H9 (cell line): ENCODE data around the gene SPATA31E1. TPM values are rescaled to one million over a fixed set of nuclear protein-coding genes. Genes with fewer than 3 reads are reported as not detected.

Experiments used
- DNase-seq: peaks from one replicate; pipeline ENCODE4 v3.0.0-alpha.2; 2017
- H2AFZ ChIP-seq: one replicate; pipeline ENCODE4 v1.6.1; 2013; ENCODE audit warnings: mild to moderate bottlenecking, low read length, control low read depth, moderate library complexity
- H2AK5ac ChIP-seq: 2 replicates; pipeline ENCODE4 v1.6.1; 2013; ENCODE audit warnings: low read length, control low read depth, mixed read lengths; ENCODE audit not compliant: insufficient read length
- H2BK120ac ChIP-seq: one replicate; pipeline ENCODE4 v1.6.1; 2013; ENCODE audit warnings: low read depth, mild to moderate bottlenecking, low read length, control low read depth, inconsistent platforms; ENCODE audit not compliant: poor library complexity, severe bottlenecking
- H2BK12ac ChIP-seq: 2 replicates; pipeline ENCODE4 v1.6.1; 2013; ENCODE audit warnings: low read length, control low read depth, mixed read lengths, low read depth; ENCODE audit not compliant: insufficient read length
- H2BK15ac ChIP-seq: 2 replicates; pipeline ENCODE4 v1.6.1; 2013; ENCODE audit warnings: low read depth, low read length, control low read depth
- H2BK20ac ChIP-seq: one replicate; pipeline ENCODE4 v1.6.1; 2013; ENCODE audit warnings: low read depth, mild to moderate bottlenecking, low read length, control low read depth, inconsistent platforms; ENCODE audit not compliant: poor library complexity, severe bottlenecking
- H2BK5ac ChIP-seq: 2 replicates; pipeline ENCODE4 v1.6.1; 2013; ENCODE audit warnings: low read length, control low read depth, mixed read lengths; ENCODE audit not compliant: insufficient read length
- H3K14ac ChIP-seq: 2 replicates; pipeline ENCODE4 v1.6.1; 2013; ENCODE audit warnings: low read length, control low read depth; ENCODE audit not compliant: insufficient read depth
- H3K18ac ChIP-seq: 2 replicates; pipeline ENCODE4 v1.6.1; 2013; ENCODE audit warnings: low read depth, mild to moderate bottlenecking, mixed read lengths, low read length, control low read depth; ENCODE audit not compliant: insufficient read length
- H3K23ac ChIP-seq: 2 replicates; pipeline ENCODE4 v1.6.1; 2013; ENCODE audit warnings: low read length, control low read depth, mixed read lengths, low read depth; ENCODE audit not compliant: insufficient read length
- H3K23me2 ChIP-seq: 2 replicates; pipeline ENCODE4 v1.6.1; 2013; ENCODE audit warnings: low read depth, mild to moderate bottlenecking, mixed read lengths, low read length, control low read depth; ENCODE audit not compliant: insufficient read length, poor library complexity, severe bottlenecking
- H3K27ac ChIP-seq: 2 replicates; pipeline ENCODE4 v1.5.1; 2013; ENCODE audit warnings: low read length, control low read depth, mixed read lengths, low read depth; ENCODE audit not compliant: insufficient read length
- H3K27me3 ChIP-seq: 2 replicates; pipeline ENCODE4 v1.6.1; 2013; ENCODE audit warnings: low read length, control low read depth, inconsistent platforms; ENCODE audit not compliant: insufficient read depth
- H3K4ac ChIP-seq: 2 replicates; pipeline ENCODE4 v1.6.1; 2013; ENCODE audit warnings: low read depth, mild to moderate bottlenecking, control low read depth, inconsistent platforms, low read length, moderate library complexity
- H3K4me1 ChIP-seq: 2 replicates; pipeline ENCODE4 v1.6.1; 2013; ENCODE audit warnings: low read length, control low read depth, inconsistent platforms; ENCODE audit not compliant: insufficient read depth
- H3K4me2 ChIP-seq: 2 replicates; pipeline ENCODE4 v1.6.1; 2013; ENCODE audit warnings: low read length, control low read depth, mixed read lengths; ENCODE audit not compliant: insufficient read length, insufficient read depth
- H3K56ac ChIP-seq: 2 replicates; pipeline ENCODE4 v1.6.1; 2013; ENCODE audit warnings: low read depth, mild to moderate bottlenecking, mixed read lengths, low read length, control low read depth; ENCODE audit not compliant: insufficient read length
- H3K79me1 ChIP-seq: 2 replicates; pipeline ENCODE4 v1.6.1; 2013; ENCODE audit warnings: low read depth, mild to moderate bottlenecking, moderate library complexity, low read length, control low read depth, inconsistent platforms; ENCODE audit not compliant: insufficient read depth, poor library complexity, severe bottlenecking
- H3K79me2 ChIP-seq: 2 replicates; pipeline ENCODE4 v1.6.1; 2013; ENCODE audit warnings: low read length, control low read depth, inconsistent platforms; ENCODE audit not compliant: insufficient read depth
- H3K9ac ChIP-seq: 2 replicates; pipeline ENCODE4 v1.6.1; 2013; ENCODE audit warnings: low read length, control low read depth, mixed read lengths; ENCODE audit not compliant: insufficient read length; ENCODE audit errors: extremely low read depth
- H3K9me3 ChIP-seq: one replicate; pipeline ENCODE4 v1.6.1; 2013; ENCODE audit warnings: low read depth, low read length, inconsistent platforms; ENCODE audit not compliant: control insufficient read depth
- H3T11ph ChIP-seq: one replicate; pipeline ENCODE4 v1.6.1; 2013; ENCODE audit warnings: mild to moderate bottlenecking, low read length, control low read depth, inconsistent platforms
- H4K20me1 ChIP-seq: one replicate; pipeline ENCODE4 v1.6.1; 2013; ENCODE audit not compliant: control insufficient read depth, insufficient read length, insufficient read depth
- H4K5ac ChIP-seq: 2 replicates; pipeline ENCODE4 v1.6.1; 2013; ENCODE audit warnings: low read depth, mild to moderate bottlenecking, mixed read lengths, low read length, control low read depth; ENCODE audit not compliant: insufficient read length
- H4K8ac ChIP-seq: replicated peaks from 2 replicates; pipeline ENCODE4 v1.6.1; 2013; ENCODE audit warnings: low read length, control low read depth, mixed read lengths, low read depth; ENCODE audit not compliant: insufficient read length
- H4K91ac ChIP-seq: 2 replicates; pipeline ENCODE4 v1.6.1; 2013; ENCODE audit warnings: low read depth, mild to moderate bottlenecking, moderate library complexity, mixed read lengths, low read length, control low read depth; ENCODE audit not compliant: insufficient read length
- H3K27ac Mint-ChIP-seq, 3 experiments: 2 replicates in 2 of 3; 3 replicates in 1 of 3; pipeline ENCODE4 v1.8.0; 2020 to 2021; ENCODE audit warnings: mixed read lengths in 3 of 3, mild to moderate bottlenecking in 1 of 3, moderate library complexity in 1 of 3
- H3K27me3 Mint-ChIP-seq: 2 replicates; pipeline ENCODE4 v1.8.0; 2021; ENCODE audit warnings: low read depth, mild to moderate bottlenecking, moderate library complexity, mixed read lengths
- H3K36me3 Mint-ChIP-seq, 3 experiments: 2 replicates in 2 of 3; 3 replicates in 1 of 3; pipeline ENCODE4 v1.8.0; 2020 to 2021; ENCODE audit warnings: low read depth in 3 of 3, mixed read lengths in 3 of 3; ENCODE audit not compliant: insufficient read depth in 1 of 3
- H3K4me1 Mint-ChIP-seq, 2 experiments: 2 replicates each; pipeline ENCODE4 v1.8.0; 2020; ENCODE audit warnings: mixed read lengths in 2 of 2
- H3K4me3 Mint-ChIP-seq, 2 experiments: 2 replicates in 1 of 2; 3 replicates in 1 of 2; pipeline ENCODE4 v1.8.0; 2020 to 2021; ENCODE audit warnings: mild to moderate bottlenecking in 2 of 2, mixed read lengths in 2 of 2, moderate library complexity in 1 of 2
- H3K9me3 Mint-ChIP-seq, 2 experiments: 2 replicates in 1 of 2; 3 replicates in 1 of 2; pipeline ENCODE4 v1.8.0; 2020; ENCODE audit warnings: mild to moderate bottlenecking in 2 of 2, mixed read lengths in 2 of 2, moderate library complexity in 1 of 2
- WGBS: extraction: QIAGEN DNeasy Blood & Tissue Kit; methylation state at CpG from one replicate; pipeline ENCODE4 v1.1.7; 2013; ENCODE audit warnings: missing lambda C conversion rate, low lambda C conversion rate, mixed read lengths; ENCODE audit not compliant: insufficient read length; ENCODE audit errors: extremely low coverage; 5-methylcytosine and 5-hydroxymethylcytosine counted together
- long read RNA-seq: library from polyadenylated mRNA; unstranded; transcript quantifications from one replicate; pipeline ENCODE4 v2.0.0, GENCODE V29; 2020
- total RNA-seq: library from RNA; stranded (reverse); gene quantifications from 2 replicates; pipeline ENCODE4 v1.2.1, GENCODE V29; 2021
- TF ChIP-seq, protein P1 (sequence below): fragments of 200-600 bp; sonication (generic); conservative IDR thresholded peaks from 3 replicates; pipeline ENCODE4 v1.8.0; 2021; ENCODE audit warnings: antibody characterized with exemption, mild to moderate bottlenecking

The SPATA31E1 gene
- total RNA-seq = 0.07 and 0.09 TPM in 2 replicates
- long read RNA-seq = 0 reads

DNA sequence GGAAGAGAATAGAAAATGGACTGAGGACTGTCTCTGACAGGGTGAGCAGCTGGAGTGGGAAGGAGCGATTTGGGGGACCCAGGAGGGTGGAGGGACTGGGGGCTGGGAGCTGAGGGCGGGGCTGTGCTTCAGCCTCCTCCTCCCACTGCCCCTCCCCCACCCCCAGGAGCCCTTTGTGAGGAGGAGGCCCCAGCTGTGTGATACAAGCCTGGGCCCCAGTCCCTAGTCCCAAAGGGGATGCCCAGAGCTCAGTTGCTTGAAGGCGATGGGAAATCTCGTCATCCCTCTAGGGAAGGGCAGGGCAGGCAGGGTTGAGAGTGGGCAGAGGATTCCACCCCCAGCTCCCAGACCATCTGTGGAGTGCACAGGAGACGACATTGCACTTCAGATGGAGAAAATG, at the start of gene SPATA31E1:
SPATA31E1 (plus strand) TSS at position 251 of the 400 bp plus-strand sequence; CDS start at position 266, 15 bp downstream.
- Histone ChIP-seq H3K27me3 (no peaks in the 10 kb centered on the region), H3T11ph (no peak within 1 kb of the TSS), H4K5ac (no peak within 1 kb of the TSS), H2BK15ac (no peak within 1 kb of the TSS; the same call in 1 of the 2 replicates), H3K23me2 (no peaks in the 10 kb centered on the region), H2BK5ac (no peak within 1 kb of the TSS), H3K79me2 (no peaks in the 10 kb centered on the region), H3K56ac (no peak within 1 kb of the TSS), H3K18ac (no peak within 1 kb of the TSS), H2BK120ac (no peak within 1 kb of the TSS), H3K9ac (no peak within 1 kb of the TSS), H2AK5ac (no peak within 1 kb of the TSS), H3K4me1 (peaks cover 7% of the 10 kb centered on the region; the same call in 1 of the 2 replicates), H2BK20ac (no peak within 1 kb of the TSS), H2AFZ (no peak within 1 kb of the TSS), H3K4me2 (no peak within 1 kb of the TSS), H4K20me1 (no peaks in the 10 kb centered on the region), H3K9me3 (no peaks in the 10 kb centered on the region), H3K27ac (no peak within 1 kb of the TSS), H4K91ac (no peak within 1 kb of the TSS), H2BK12ac (no peak within 1 kb of the TSS), H3K4ac (no peak within 1 kb of the TSS), H3K14ac (no peak within 1 kb of the TSS), H4K8ac (no peak within 1 kb of the TSS), H3K79me1 (no peaks in the 10 kb centered on the region), H3K23ac (no peak within 1 kb of the TSS)
- 0 out of 7 replicates have a peak within 1 kb of the TSS, but pooled peaks of 1 of the 3 experiments have one; percentile 40 for H3K27ac Mint-ChIP-seq
- H3K4me3 Mint-ChIP-seq = no peak within 1 kb of the TSS
- H3K36me3 Mint-ChIP-seq = peaks cover 0 to 4% (median 2%) of the 10 kb centered on the region in 3 experiments; a peak in 3 of 7 replicates
- peaks cover 0 to 8% of the 10 kb centered on the region in 2 experiments; a peak in 3 of 5 replicates for H3K9me3 Mint-ChIP-seq
- DNase-seq = peak; percentile 45
- TF ChIP-seq, protein P1, sequence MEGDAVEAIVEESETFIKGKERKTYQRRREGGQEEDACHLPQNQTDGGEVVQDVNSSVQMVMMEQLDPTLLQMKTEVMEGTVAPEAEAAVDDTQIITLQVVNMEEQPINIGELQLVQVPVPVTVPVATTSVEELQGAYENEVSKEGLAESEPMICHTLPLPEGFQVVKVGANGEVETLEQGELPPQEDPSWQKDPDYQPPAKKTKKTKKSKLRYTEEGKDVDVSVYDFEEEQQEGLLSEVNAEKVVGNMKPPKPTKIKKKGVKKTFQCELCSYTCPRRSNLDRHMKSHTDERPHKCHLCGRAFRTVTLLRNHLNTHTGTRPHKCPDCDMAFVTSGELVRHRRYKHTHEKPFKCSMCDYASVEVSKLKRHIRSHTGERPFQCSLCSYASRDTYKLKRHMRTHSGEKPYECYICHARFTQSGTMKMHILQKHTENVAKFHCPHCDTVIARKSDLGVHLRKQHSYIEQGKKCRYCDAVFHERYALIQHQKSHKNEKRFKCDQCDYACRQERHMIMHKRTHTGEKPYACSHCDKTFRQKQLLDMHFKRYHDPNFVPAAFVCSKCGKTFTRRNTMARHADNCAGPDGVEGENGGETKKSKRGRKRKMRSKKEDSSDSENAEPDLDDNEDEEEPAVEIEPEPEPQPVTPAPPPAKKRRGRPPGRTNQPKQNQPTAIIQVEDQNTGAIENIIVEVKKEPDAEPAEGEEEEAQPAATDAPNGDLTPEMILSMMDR = no peak
- H3K27me3 Mint-ChIP-seq = peaks cover 9% of the 10 kb centered on the region
- WGBS = no CpG with 5 or more reads among the region's 5 CpGs
- peaks cover 25 to 30% of the 10 kb centered on the region in 2 experiments for H3K4me1 Mint-ChIP-seq
